Glomerular endothelial cell (primary cell): ENCODE results near the gene GCAT. TPM values are rescaled to one million over a fixed set of nuclear protein-coding genes. Genes with fewer than 3 reads are reported as not detected.

Experiments used
- DNase-seq: peaks from one replicate; pipeline ENCODE4 v3.0.0-alpha.2; 2011; ENCODE audit warnings: low read depth, low spot score; ENCODE audit errors: extremely low read depth
- total RNA-seq: library from RNA; depleted of rRNA; stranded (reverse); fragments of >200 nt; gene quantifications from 2 replicates; pipeline ENCODE4 v1.2.3, GENCODE V29; 2015

GCAT gene
- total RNA-seq, 1 donor from 2014 or later, result 13.0 TPM

DNA sequence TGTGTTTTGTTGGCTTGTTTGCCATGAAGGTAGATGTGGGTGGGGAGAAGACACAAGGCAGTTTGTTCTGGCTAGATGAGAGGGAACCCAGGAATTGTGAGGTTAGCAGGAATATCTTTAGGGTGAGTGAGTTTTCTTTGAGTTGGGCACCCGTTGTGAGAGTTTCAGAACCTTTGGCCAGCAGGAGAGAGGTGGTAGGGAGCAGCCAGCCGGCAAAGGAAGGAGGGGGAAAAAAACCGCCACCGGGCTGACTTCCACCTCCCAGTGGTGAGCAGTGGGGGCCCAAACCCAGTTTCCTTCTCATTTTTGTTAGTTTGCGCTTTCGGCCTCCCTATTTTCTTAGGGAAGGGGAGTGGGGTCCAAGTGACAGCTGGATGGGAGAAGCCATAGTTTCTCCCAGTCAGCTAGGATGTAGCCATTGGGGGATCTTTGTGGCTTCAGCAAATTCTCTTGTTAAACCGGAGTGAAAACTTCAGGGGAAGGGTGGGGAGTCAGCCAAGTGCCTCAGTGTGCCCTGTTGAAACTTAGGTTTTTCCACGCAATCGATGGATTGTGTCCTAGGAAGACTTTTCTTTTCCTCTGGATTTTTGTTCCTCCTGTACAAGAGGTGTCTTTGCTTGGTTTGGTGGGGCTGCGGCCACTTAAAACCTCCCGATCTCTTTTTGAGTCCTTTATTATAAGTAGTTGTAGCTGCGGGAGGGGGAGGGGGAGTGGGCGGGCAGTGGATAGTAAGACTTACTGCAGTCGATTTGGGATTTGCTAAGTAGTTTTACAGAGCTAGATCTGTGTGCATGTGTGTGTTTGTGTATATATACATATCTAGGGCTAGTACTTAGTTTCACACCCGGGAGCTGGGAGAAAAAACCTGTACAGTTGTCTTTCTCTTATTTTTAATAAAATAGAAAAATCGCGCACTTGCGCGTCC is 1.1 kb upstream of the GCAT start:
- no peak for DNase-seq

DNA sequence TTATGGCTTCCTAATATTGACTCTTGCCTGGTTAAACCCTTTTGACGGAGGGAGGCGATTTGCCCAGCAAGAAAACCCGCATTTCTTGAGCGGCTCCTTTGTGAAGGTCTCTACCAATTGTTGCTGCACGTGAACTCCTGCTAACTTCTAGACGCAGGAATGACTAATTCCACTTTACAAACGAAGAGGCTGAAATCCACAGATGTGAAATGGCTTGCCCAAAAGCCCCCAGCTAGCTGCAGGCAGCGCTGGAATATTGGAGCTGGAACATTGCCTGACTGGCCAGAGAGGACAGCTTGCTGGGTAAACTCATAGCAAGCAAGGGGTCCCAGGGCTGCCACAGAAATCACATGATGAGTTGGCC is 542 bp downstream of the GCAT start:
- DNase-seq, result no peak

DNA sequence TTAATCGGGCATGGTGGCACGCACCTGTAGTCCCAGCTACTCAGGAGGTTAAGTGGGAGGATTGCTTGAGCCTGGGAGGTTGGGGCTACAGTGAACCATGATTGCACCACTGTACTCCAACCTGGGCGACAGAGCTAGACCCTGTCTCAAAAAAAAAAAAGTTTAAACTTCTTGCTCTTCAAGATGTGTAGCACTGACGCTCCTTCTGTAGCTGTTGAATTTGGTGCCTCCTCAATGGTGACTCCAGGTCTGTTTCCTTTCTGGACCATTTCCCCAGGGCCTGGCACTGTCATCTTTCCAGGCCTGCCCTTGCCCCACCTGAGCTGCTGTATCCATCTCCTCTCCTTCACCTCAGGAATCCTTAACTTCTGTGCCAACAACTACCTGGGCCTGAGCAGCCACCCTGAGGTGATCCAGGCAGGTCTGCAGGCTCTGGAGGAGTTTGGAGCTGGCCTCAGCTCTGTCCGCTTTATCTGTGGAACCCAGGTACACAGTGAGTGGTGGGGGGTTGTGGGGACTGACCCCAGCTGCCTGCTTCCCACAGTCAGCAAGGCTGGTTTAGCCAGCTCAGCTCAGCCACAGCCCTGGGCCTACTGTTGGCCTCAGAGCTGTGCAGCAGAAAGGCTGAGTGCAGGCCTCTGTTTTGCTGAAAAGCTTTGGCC is 2.1 kb downstream of the GCAT start:
- no peak for DNase-seq

DNA sequence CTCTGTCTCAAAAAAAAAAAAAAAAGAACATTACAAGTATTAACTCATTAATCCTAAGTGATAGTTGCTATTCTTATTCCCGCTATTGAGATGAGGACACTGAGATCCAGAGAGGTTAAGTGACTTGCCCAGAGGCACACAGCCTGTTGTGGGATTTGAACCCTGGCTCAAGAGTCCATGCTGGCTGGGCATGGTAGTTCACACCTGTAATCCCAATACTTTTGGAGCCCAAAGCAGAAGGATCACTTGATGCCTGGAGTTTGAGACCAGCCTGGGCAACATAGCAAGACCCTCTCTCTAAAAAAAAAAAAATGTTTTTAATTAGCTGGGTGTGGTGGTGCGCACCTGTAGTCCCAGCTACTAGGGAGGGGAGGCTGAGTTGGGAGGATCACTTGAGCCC is 4.1 kb downstream of the GCAT start:
- DNase-seq, result no peak

DNA sequence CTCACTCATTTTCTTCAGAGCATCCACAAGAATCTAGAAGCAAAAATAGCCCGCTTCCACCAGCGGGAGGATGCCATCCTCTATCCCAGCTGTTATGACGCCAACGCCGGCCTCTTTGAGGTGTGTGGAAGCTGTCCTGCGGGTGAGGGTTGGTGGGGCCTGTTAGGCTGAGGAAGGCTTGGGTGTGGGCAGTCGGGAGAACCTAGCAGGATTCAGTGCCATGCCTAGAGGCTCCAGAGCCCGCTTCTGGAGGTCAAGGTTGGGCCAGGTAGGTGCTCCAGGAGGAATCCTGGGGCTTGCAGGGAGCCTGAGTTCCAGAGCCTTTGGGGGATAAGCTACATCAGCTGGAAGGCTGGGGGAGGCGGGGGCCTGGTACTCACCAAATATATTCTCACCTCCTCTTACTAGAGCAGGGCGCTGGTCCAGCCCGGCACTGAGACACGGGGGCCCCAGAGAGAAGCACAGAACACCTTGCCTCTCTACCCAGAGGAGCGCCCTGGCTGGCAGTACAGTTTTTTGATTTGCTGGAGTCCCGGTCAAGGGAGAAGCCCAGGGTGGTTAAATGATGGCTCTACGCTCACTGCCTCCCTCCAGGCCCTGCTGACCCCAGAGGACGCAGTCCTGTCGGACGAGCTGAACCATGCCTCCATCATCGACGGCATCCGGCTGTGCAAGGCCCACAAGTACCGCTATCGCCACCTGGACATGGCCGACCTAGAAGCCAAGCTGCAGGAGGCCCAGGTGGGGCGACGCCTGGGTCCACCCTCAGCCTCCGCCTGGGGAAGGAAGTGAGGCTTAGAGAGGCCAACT is 5.3 kb downstream of the GCAT start:
- DNase-seq, result no peak

DNA sequence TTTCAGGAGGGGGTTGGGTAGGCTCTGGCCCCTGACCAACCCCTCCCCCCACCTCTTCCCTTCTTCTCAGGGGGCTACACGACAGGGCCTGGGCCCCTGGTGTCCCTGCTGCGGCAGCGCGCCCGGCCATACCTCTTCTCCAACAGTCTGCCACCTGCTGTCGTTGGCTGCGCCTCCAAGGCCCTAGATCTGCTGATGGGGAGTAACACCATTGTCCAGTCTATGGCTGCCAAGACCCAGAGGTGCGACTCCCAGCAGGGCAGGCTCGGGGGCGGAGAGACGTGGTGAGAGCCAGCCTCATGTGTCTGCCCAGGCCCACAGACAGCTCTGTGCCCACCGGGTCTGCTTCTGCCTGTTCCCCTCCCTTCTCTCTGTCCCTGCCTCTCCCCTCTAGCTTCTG is 7.9 kb downstream of the GCAT start:
- DNase-seq, result no peak

DNA sequence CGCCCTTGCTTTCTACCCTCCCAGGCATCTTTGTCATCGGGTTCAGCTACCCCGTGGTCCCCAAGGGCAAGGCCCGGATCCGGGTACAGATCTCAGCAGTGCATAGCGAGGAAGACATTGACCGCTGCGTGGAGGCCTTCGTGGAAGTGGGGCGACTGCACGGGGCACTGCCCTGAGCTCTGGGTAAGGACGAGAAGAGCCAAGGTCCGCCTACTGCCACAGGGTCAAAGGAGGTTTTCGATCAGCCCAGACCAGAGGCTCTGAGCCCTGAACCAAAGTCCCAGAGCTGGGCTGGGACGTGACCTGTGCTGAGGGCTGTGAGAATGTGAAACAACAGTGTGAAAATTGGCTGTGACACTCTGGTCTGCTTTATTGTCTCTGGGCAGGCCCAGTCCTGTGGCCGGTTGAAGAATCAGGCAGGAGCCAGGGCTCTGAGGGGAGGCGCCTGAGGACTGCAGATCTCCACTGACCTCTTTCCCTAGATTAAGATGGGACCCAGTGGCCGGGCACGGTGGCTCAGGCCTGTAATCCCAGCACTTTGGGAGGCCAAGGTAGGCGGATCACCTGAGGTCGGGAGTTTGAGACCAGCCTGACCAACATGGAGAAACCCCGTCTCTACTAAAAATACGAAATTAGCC is 8.9 kb downstream of the GCAT start:
- no peak for DNase-seq

DNA sequence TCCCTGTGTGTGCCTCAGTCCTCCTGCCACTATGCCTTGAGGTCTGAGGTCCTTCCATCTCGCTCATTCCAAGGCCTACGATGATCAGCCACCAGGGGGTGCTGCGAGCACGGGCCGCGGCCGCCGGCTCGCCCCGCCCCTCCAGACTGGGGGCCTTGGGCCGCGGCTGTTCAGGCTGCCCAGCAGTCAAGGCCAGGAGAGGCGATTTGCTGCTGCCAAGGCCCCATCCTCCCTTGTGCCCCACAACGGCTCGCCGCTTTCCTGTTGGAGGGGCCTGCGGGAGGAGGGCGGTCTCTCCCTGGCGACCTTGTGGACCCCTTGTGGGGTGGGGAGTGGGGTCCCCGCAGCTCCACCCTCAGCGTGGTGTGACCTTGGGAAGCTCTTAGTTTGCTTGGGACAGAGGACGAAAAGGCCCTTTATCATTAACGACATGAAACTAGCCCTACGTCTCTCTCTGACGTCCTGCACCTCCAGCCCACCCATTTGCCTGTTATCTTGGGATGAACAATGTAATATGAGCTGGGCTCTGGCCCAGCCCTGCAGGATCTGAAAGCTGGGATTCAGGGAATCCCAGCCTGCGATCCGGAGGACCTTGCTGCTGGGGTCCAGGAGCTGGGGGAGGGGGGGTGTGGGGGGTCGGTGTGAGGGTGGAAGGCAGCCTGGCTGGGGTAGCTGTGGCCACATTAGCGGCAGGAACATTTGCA is 10.1 kb downstream of the GCAT start:
- DNase-seq, result no peak

DNA sequence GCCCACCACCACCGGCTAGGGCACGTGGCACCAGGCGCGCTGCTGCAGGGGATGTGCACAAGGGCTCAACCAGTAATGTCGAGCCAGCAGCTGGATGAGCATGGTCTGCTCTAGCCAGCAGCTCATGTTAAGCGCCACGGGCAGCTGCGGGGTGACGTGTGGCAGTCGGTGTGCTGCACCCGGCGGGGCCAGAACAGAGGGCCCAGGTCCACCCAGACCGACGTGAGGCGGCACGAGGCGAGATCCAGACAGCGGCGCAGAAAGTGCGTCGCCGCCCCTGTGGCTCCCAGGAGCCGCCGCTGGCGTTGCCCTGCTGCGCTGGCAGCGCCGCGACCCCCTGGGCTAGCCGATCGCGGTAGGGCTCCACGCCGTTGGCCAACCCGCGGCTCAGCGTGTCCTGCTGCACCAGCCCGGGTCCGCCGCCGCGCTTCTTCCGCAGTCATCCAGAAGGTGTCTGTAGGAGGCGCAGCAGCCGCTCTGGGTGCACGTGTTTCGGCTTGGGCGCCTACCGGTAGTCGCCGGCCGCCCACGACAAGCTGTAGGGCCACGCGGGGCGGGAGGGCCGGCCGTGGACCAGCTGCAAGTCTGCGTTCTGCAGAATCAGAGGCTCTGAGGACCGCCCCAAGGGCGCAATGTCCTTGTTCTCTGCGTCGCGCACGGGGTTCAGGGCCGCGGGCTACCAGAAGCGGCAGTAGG is 10.8 kb downstream of the GCAT start:
- DNase-seq, result no peak

DNA sequence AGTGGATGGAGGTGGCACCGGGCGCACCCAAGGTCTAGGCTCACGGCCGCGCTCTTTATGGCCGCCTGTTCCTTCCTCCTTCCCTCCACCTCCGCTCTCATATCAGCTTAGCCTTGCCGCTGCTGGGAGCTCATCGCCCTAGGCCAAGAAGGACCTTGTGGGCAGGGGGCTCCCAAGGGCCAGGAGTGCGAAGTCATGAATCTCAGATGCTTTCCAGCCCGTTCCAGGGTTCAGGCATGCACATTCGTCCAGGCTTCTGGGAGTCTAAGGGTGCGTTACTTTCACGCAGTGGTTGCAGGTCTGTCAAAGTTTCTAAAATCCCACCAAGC is 11.3 kb downstream of the GCAT start:
- no peak for DNase-seq

DNA sequence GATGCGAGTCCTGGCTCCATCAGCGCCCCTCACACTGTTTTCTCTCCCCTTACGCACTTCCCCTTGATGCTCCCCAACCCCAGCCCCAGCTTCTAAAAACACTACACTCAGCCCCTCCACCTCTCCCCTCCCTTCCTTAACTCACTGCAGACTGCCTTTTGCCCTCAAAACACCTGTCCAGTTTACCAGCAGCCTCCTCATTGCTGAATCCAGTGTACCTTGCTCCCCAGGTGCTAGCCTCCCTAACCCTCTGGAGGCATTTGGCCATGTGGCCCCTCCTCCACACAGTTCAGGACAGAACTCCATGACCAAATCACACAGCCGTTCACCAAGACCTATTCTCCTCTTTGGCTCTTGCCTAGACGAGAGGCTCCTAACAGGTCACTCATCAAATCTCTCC is 12.6 kb downstream of the GCAT start:
- no peak for DNase-seq

DNA sequence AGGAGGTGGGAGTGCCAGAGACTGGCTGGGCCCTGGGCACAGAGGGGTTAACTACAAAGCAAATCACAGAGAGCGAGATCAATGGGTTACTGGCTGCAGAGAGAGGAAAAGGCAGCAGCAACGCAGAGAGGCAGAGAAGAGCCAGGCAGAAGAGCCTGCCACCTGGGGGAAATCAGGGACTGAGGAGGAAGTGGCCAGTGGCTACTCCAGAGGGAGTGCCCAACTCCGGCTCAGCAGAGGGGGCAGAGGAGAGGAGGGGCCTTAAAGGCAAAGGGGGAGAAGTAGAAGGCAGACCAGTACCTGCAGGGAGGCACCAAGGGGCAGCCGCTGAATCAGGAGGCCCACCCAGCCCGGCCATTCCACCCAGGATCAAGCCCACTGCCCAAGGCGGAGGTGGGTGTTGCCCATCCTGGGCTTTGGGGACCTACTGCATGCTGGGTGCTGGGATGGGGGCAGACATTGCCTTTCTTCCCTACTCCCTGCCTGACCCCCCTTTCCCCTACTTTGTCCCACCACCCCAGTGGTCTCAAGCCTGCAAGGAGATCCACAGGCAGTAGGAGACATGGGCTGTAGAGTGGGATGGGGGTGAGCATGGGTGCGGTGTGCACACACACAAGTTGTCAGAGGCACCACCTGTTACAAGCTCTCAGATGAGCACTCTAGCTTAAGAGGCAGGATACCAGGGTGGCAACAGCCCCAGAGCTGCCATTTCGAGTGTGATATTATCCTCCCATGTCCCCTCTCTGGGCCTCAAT is 14.5 kb downstream of the GCAT start:
- DNase-seq, result no peak

DNA sequence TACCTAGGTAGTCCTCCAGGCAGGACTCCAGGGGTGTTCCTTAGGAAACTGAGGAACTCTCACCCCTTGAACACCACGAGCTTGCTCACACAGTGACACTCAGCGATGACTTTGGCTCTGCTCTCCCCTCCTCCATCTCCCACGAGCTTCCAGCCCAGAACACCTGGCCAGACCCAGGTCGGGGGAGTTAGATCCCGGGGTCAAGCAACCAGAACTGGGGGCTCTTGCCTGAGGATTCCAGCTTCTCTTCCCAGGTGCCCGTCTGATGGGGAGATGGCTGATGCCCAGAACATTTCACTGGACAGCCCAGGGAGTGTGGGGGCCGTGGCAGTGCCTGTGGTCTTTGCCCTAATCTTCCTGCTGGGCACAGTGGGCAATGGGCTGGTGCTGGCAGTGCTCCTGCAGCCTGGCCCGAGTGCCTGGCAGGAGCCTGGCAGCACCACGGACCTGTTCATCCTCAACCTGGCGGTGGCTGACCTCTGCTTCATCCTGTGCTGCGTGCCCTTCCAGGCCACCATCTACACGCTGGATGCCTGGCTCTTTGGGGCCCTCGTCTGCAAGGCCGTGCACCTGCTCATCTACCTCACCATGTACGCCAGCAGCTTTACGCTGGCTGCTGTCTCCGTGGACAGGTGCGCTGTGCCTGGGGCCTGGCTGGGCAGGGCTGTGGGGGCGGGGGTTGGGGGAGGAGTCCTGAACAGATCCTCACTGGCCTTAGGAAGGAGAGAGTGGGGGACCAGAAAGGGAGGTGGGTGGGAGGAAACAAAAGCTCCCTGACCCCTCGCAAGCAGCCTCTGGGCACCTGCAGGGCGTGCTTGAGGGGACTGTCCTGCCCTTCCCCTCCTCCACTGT is 15.6 kb downstream of the GCAT start, which contains the start of gene GALR3:
TSS of gene GALR3 (plus strand) at position 249 of the 852 bp plus-strand sequence. CDS start at position 274, 25 bp downstream.
- DNase-seq, result no peak

DNA sequence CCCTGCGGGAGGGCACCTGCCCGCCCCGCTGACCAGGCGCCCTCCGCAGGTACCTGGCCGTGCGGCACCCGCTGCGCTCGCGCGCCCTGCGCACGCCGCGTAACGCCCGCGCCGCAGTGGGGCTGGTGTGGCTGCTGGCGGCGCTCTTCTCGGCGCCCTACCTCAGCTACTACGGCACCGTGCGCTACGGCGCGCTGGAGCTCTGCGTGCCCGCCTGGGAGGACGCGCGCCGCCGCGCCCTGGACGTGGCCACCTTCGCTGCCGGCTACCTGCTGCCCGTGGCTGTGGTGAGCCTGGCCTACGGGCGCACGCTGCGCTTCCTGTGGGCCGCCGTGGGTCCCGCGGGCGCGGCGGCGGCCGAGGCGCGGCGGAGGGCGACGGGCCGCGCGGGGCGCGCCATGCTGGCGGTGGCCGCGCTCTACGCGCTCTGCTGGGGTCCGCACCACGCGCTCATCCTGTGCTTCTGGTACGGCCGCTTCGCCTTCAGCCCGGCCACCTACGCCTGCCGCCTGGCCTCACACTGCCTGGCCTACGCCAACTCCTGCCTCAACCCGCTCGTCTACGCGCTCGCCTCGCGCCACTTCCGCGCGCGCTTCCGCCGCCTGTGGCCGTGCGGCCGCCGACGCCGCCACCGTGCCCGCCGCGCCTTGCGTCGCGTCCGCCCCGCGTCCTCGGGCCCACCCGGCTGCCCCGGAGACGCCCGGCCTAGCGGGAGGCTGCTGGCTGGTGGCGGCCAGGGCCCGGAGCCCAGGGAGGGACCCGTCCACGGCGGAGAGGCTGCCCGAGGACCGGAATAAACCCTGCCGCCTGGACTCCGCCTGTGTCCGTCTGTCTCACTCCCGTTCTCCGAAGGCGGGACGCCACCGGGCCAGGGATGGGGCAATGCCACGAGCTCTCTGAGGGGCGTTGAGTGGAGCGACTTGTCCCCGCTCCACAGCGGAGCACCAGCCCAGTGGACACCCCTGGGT is 17.2 kb downstream of the GCAT start:
- DNase-seq, result no peak

DNA sequence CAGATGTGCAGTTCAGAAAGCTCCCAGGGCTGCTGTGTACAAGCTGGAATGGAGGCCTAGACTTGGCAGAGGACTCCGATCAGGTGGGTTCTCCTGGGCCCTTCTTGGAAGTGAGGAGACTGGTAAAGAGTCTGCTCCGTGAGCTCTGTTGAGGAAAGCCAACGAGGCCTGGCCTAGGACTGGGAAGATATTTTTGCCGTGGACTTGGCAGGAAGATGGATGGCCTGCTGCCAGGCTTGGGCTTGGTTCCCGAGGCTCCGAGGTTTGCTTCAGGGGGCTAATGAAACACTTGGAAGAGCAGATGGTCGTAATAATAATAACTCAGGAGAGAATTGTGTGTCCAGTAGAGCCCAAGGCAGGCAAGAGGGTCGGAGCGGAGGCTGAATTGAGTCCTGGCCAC is 19.3 kb downstream of the GCAT start:
- DNase-seq, result no peak

DNA sequence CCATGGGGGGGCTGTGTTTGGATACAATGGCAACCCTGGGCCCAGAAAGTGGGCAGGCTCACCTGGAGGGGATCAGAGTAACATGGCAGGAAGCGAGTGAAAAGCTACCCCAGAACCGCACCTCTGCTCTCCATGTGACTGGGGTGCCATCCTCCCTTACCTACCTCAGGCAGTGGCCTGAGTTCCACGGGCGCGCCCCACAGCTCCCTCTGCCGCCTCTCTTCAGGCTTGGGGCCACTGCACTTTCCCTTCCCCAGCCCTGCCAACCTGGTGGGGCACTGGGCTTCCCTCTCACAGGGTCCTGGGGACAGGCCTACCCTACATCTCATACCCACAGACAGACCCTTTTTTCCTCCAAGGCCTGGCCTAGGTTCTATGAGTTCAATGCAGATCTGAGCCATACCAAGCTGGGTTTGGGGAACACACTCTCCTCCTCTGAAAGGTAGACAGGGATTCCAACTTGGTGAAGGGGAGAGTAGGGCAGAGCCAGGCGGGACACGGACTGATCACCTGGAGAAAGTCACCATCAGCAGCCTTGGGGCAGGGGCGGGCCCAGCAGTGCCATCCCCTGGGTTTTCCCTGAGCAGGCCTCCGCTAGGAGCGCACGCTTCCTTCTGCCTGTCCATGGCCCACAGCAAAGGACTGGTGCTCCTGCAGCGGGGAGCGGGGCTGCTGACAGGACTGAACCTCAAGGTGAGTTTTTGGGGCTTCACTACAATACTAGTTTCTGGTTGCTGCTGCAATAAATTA is 22.5 kb downstream of the GCAT start:
- no peak for DNase-seq
